ENCODE data around the gene SNAI3. TPM values are rescaled to one million over a fixed set of nuclear protein-coding genes. Genes with fewer than 3 reads are reported as not detected.

SNAI3 gene
- total RNA-seq, 4 donors from 2014 or later, result 0.26 to 0.83 (median 0.59) TPM

DNA sequence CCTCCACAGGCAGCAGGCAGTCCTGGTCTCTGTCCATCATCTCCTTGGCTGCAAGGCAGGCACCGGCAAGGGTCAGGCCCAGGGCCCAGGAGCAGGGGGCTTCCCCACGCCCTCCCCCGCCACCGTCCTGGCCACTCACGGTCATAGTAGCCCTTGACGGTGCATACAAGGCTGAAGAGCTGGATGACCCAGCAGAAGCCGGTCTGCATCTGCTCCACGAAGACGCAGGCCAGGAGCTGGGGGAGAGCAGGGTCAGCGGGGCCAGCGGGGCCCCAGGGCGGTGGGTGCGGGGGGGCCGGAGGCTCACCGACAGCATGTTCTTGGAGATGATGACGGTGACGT, 40.1 kb upstream of the SNAI3 start:
- H3K27ac ChIP-seq (replicated peaks in 1 of 4), result no peak overlapping the region
- H3K9me3 ChIP-seq, result no peaks in the 10 kb centered on the region
- no peaks in the 10 kb centered on the region for H3K4me1 ChIP-seq
- H3K4me3 ChIP-seq, result no peak overlapping the region
- no peak for DNase-seq (ENCODE audit: extremely low spot score)
- TF ChIP-seq EP300 (IDR thresholded peaks at IDR 0.05) (no peak), POLR2A (IDR thresholded peaks at IDR 0.05; ENCODE audit: low read depth) (no peak), CTCF (IDR thresholded peaks at IDR 0.05) (no peak), POLR2AphosphoS5 (IDR thresholded peaks at IDR 0.05) (no peak)
- WGBS, result 88% methylated on average over 10 of the region's 17 CpGs
- H3K27me3 ChIP-seq, result no peaks in the 10 kb centered on the region
- peaks cover 75 to 86% (median 80%) of the 10 kb centered on the region in 4 donors for H3K36me3 ChIP-seq
- intact Hi-C loops (cut with DNase I), result no loop called here

DNA sequence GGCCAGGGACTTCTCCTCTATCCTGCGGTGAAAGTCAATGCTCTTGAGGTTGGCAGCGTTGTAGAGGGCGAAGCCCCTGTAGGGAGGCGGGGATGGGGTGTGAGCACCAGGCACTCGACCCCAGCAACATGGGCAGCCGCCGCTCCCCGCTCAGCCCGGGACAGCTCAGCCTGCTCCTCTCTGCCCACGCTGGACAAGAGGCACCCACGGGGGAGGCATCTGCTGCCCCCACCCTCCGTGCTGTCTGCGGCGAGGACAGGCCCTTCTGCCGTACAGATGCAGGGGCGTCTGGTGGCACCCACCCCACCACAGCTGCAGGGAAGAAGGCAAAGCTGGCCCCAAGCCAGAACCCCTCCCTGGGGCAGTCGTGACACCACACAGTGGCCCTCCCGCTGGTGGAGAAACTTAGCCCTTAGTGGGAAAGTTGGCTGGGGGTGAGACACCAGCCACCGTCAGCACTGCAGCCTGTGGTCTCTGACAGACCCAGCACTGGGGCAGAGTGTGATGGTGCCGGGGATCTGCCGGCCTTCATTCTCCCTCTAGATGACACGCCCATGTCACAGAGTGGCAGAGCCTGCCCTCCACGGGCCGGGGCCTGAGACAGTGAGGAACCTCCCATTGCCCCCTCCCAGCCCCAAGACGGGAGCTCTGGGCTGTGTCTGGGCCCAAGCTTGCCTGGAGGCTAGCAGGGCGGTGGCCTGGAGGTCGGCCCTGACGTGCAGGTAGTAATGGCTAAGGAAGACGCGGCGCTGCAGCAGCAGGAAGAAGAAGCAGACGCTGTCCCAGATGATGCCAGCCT, 39.5 kb upstream of the SNAI3 start:
- no peaks in the 10 kb centered on the region for H3K4me1 ChIP-seq
- H3K36me3 ChIP-seq, result peaks cover 75 to 86% (median 80%) of the 10 kb centered on the region in 4 donors
- no peaks in the 10 kb centered on the region for H3K9me3 ChIP-seq
- intact Hi-C loops (cut with DNase I), result no loop called here
- WGBS, result 82% methylated on average over 23 of the region's 32 CpGs
- TF ChIP-seq POLR2AphosphoS5 (IDR thresholded peaks at IDR 0.05) (no peak), CTCF (IDR thresholded peaks at IDR 0.05) (no peak), POLR2A (IDR thresholded peaks at IDR 0.05; ENCODE audit: low read depth) (no peak), EP300 (IDR thresholded peaks at IDR 0.05) (no peak)
- no peaks in the 10 kb centered on the region for H3K27me3 ChIP-seq
- no peak overlapping the region for H3K4me3 ChIP-seq
- no peak for DNase-seq (ENCODE audit: extremely low spot score)
- no peak overlapping the region for H3K27ac ChIP-seq (replicated peaks in 1 of 4)

DNA sequence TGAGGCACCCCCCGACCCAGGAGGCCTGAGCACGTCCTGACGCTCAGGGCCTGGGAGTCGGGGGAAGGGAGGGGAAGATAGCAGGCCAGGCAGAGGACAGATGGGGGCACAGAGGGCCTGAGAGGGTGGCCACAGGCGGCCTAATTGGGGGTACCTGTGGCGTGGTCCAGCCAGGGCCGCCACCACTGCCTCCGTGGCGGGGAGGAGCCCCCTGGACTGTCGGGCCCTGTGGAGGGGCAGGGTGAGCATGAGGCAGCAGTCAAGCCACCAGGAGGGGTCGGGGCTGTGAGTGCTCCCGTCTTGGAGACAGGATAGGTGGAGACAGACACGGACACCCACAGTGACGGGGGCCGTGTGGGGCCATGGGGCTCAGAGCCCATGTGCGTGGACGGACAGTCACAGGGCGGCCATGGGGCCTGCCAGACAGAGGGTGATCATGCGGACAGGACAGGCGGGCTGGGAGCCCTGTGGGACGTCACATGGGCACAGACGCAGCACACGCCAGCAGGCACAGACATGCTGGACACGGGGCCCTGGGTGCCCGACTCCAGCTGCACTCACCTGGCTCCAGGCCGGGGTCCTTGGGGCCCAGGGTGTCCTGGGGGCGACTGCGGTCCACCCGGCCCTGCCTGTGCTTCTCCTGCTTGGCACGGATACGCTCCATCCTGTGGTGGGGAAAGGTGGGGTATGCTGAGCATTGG, 38.7 kb upstream of the SNAI3 start:
- Histone ChIP-seq H3K27me3 (no peaks in the 10 kb centered on the region), H3K36me3 (peaks cover 81 to 86% (median 83%) of the 10 kb centered on the region in 4 donors), H3K9me3 (no peaks in the 10 kb centered on the region), H3K4me1 (no peaks in the 10 kb centered on the region), H3K27ac (replicated peaks in 1 of 4) (no peak overlapping the region), H3K4me3 (no peak overlapping the region)
- intact Hi-C loops (cut with DNase I), result no loop called here
- no peak for DNase-seq (ENCODE audit: extremely low spot score)
- 82% methylated on average over 23 of the region's 31 CpGs for WGBS
- TF ChIP-seq EP300 (IDR thresholded peaks at IDR 0.05) (no peak), POLR2AphosphoS5 (IDR thresholded peaks at IDR 0.05) (no peak)

GRCh38 chr16:88723911-88724310, 37.6 kb upstream of the SNAI3 start:
- peaks cover 0 to 11% (median 8%) of the 10 kb centered on the region in 4 donors for H3K4me1 ChIP-seq
- 90% methylated on average over 17 of the region's 17 CpGs for WGBS
- H3K4me3 ChIP-seq, result no peak overlapping the region
- no peak overlapping the region for H3K27ac ChIP-seq (replicated peaks in 1 of 4)
- intact Hi-C loops (cut with DNase I), result no loop called here
- DNase-seq (ENCODE audit: extremely low spot score), result no peak
- TF ChIP-seq POLR2AphosphoS5 (IDR thresholded peaks at IDR 0.05) (no peak), CTCF (IDR thresholded peaks at IDR 0.05) (no peak), POLR2A (IDR thresholded peaks at IDR 0.05; ENCODE audit: low read depth) (no peak), EP300 (IDR thresholded peaks at IDR 0.05) (no peak)
- H3K9me3 ChIP-seq, result no peaks in the 10 kb centered on the region
- H3K27me3 ChIP-seq, result no peaks in the 10 kb centered on the region
- peaks cover 92 to 94% (median 93%) of the 10 kb centered on the region in 4 donors for H3K36me3 ChIP-seq

- no peak for DNase-seq (ENCODE audit: extremely low spot score)
- H3K4me3 ChIP-seq, result no peak overlapping the region
- no peaks in the 10 kb centered on the region for H3K27me3 ChIP-seq
- H3K4me1 ChIP-seq, result peaks cover 0 to 11% (median 8%) of the 10 kb centered on the region in 4 donors
- 90% methylated on average over 2 of the region's 8 CpGs for WGBS
- no peaks in the 10 kb centered on the region for H3K9me3 ChIP-seq
- H3K27ac ChIP-seq (replicated peaks in 1 of 4), result no peak overlapping the region
- peaks cover 95 to 98% (median 97%) of the 10 kb centered on the region in 4 donors for H3K36me3 ChIP-seq
- intact Hi-C loops (cut with DNase I), result no loop called here
- no peak for TF ChIP-seq EP300 (IDR thresholded peaks at IDR 0.05)
- TF ChIP-seq POLR2A (IDR thresholded peaks at IDR 0.05; ENCODE audit: low read depth), result no peak
- TF ChIP-seq POLR2AphosphoS5 (IDR thresholded peaks at IDR 0.05), result no peak
- no peak for TF ChIP-seq CTCF (IDR thresholded peaks at IDR 0.05)
Observed at GRCh38 chr16:88723507-88723887, 37.2 kb upstream of the SNAI3 start.

Data from esophagus muscularis mucosa (tissue), 4 donors.